ENCODE results near the gene ARHGAP5.

The ARHGAP5 gene

GRCh38 chr14:32085182-32085844 lies 8.2 kb downstream of the ARHGAP5 start:
- in situ Hi-C loops (cut with HindIII; ENCODE audit: low sequenced_read_pairs): no loop called here
- DNase-seq (ENCODE audit: low read depth): no peak
- H3K4me3 ChIP-seq (ENCODE audit: low read depth, low read length): no peak overlapping the region
- TF ChIP-seq, protein P1, sequence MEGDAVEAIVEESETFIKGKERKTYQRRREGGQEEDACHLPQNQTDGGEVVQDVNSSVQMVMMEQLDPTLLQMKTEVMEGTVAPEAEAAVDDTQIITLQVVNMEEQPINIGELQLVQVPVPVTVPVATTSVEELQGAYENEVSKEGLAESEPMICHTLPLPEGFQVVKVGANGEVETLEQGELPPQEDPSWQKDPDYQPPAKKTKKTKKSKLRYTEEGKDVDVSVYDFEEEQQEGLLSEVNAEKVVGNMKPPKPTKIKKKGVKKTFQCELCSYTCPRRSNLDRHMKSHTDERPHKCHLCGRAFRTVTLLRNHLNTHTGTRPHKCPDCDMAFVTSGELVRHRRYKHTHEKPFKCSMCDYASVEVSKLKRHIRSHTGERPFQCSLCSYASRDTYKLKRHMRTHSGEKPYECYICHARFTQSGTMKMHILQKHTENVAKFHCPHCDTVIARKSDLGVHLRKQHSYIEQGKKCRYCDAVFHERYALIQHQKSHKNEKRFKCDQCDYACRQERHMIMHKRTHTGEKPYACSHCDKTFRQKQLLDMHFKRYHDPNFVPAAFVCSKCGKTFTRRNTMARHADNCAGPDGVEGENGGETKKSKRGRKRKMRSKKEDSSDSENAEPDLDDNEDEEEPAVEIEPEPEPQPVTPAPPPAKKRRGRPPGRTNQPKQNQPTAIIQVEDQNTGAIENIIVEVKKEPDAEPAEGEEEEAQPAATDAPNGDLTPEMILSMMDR (IDR thresholded peaks at IDR 0.05; ENCODE audit: low read depth, low read length, missing control alignments): no peak

- H3K4me3 ChIP-seq (ENCODE audit: low read depth, low read length): no peak overlapping the region
These were observed 8.8 kb downstream of the ARHGAP5 start for GRCh38 chr14:32085845-32086383.

DNA sequence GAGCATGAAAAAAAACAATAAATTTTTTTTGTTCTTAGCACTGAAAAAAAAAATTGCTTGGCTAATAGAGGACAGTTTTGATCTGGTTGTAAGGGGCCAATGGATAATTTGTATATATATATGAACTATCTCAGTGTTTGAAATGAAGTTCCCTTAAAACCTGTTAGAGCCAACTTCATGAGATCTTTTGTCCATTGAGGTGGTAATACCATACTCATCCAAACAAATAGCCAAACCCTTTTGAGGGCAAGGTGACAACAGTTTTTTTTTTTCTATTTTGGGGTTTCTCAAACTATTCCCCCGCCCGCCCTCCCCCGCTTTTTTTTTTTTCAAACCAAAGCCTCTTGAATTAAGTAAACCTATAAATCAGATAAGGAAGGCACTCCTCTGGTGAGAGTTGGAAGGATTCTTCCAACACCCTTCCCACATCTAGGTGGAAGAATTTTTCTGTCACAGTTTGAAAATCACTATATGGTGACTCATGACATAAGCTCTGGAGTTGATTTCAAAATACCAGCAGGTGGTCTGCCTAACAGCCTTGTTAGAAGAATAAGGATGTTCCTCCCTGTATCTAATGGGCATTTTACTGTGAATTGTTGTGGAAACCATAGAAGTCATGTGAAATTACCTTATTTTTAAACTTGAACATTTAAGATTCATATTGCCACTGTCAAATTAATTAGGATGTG lies 10.2 kb downstream of the ARHGAP5 start:
- in situ Hi-C loops (cut with HindIII; ENCODE audit: low sequenced_read_pairs): no loop called here
- H3K4me3 ChIP-seq (ENCODE audit: low read depth, low read length): no peak overlapping the region
- TF ChIP-seq, protein P1 (IDR thresholded peaks at IDR 0.05; ENCODE audit: low read depth, low read length, missing control alignments): no peak
- peak; percentile 86 for DNase-seq (ENCODE audit: low read depth)

More at GRCh38 chr14:32085845-32086383, 8.8 kb downstream of the ARHGAP5 start:
- TF ChIP-seq, protein P1 (IDR thresholded peaks at IDR 0.05; ENCODE audit: low read depth, low read length, missing control alignments): no peak
- no peak for DNase-seq (ENCODE audit: low read depth)
- in situ Hi-C loops (cut with HindIII; ENCODE audit: low sequenced_read_pairs): no loop called here

DNA sequence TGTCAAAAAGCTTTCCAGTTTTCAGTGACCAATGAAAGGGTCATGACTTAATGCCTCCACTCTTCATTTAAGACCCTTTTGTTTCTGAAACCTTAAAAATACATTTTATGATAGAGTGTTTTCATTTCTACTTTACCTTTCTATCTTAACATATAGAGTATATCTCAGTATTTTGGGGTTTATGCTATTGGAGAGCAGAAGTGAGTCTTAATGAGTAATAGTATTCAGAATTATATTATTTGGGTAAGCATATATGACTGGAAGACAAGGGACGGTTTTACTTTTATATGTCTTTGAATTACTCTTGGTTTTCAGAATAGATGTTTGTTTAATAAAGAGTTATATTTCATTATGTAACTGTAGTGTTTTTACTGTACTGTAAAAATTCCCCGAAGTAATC lies 10.8 kb downstream of the ARHGAP5 start:
- H3K4me3 ChIP-seq (ENCODE audit: low read depth, low read length): no peak overlapping the region
- TF ChIP-seq, protein P1 (IDR thresholded peaks at IDR 0.05; ENCODE audit: low read depth, low read length, missing control alignments): no peak
- in situ Hi-C loops (cut with HindIII; ENCODE audit: low sequenced_read_pairs): no loop called here
- no peak for DNase-seq (ENCODE audit: low read depth)

GRCh38 chr14:32090686-32091085 lies 13.6 kb downstream of the ARHGAP5 start:
- DNase-seq (ENCODE audit: low read depth): no peak
- in situ Hi-C loops (cut with HindIII; ENCODE audit: low sequenced_read_pairs): no loop called here
- TF ChIP-seq, protein P1 (IDR thresholded peaks at IDR 0.05; ENCODE audit: low read depth, low read length, missing control alignments): no peak
- no peak overlapping the region for H3K4me3 ChIP-seq (ENCODE audit: low read depth, low read length)

DNA sequence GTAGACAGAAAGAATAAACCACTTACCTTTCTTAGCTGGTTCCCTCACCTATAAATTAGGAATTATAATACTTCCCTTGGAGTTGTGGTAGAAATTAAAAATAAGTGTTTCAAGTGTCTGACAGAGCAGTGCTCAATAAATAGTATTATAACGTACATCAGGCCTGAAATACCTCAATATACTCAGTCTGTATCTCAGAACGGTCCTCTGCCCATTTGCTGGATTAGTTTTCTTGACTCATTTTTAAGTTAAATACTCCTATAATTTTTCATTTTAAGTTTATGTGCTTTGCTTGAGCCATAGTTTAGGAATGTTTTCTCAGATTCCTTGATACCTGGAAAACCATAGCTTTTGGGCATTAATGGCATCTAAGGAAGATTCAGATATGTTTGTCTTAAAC lies 22.4 kb downstream of the ARHGAP5 start:
- TF ChIP-seq, protein P1 (IDR thresholded peaks at IDR 0.05; ENCODE audit: low read depth, low read length, missing control alignments): no peak
- DNase-seq (ENCODE audit: low read depth): no peak
- H3K4me3 ChIP-seq (ENCODE audit: low read depth, low read length): no peak overlapping the region
- in situ Hi-C loops (cut with HindIII; ENCODE audit: low sequenced_read_pairs): no loop called here

Measured in astrocyte of the cerebellum (primary cell).